GM18498 (cell line): Measurements from ENCODE around the gene LRCOL1.

Experiments
- ATAC-seq: cut with Tn5 transposase; IDR thresholded peaks from one replicate; pipeline ENCODE4 v1.9.1; 2021; ENCODE audit warnings: mild to moderate bottlenecking, moderate library complexity; ENCODE audit not compliant: unreplicated experiment

Gene LRCOL1

GRCh38 chr12:132637811-132638210, 27.4 kb upstream of the LRCOL1 start:
- no peak for ATAC-seq

DNA sequence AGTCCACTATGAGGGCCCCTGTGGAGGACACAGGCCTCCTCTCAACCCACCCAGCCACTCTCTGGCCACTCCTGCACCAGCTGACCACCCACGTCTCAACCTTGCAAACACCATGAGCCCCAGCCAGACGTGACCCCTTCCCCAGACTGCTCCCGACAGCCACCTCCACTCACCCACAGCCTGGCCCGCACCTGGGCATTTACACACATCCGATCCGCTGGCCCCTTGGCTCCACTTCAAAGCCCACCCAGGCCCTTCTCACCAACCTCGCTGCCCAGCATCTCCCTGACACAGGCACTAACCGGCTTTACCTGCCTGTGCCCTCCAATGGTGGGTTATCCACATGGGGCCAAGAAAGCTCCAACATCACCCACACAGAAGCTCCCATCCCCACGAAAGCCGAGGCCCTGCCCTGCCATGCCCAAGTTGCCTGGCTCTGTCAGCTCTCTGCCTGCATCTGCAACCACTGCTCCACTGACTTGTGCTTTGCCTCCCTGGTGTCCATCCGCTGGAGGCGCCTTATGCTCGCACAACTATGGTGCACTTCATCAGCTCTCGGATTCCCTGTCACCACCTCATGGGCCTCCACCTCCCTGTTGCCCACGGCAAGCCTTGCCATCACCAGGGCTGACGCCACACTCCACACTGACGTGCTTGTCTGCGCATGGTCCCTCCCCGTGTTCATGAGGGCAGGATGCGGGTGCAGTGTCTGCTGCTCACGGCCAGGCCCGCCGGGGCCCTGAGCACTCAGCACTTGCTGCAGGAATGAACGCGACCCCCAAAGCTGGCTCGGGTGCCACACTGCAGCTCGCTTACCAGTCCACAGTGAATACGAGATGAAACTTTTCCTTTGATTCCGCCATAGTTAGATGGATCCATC, 24.9 kb upstream of the LRCOL1 start:
- no peak for ATAC-seq

- ATAC-seq: no peak
These were observed 24.1 kb upstream of the LRCOL1 start for GRCh38 chr12:132634411-132634990.

GRCh38 chr12:132633901-132634300, 23.5 kb upstream of the LRCOL1 start:
- no peak for ATAC-seq

DNA sequence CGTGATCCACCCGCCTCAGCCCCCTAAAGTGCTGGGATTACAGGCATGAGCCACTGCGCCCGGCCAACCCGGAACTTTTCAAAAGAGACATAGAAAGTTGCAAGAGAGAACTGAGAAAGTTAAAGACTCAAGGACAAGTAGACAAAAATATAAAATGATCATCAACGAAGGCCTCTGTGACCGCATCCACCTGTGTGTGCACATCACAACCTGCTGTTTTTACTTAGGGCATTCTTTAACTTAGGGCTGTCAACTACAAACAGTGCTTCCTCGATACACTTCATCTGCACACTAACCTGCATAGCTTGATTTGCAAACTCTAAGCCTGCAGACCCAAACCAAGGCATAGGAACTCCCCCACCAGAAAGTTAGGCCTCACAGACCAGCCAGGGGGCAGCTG, 23.0 kb upstream of the LRCOL1 start:
- ATAC-seq: no peak

DNA sequence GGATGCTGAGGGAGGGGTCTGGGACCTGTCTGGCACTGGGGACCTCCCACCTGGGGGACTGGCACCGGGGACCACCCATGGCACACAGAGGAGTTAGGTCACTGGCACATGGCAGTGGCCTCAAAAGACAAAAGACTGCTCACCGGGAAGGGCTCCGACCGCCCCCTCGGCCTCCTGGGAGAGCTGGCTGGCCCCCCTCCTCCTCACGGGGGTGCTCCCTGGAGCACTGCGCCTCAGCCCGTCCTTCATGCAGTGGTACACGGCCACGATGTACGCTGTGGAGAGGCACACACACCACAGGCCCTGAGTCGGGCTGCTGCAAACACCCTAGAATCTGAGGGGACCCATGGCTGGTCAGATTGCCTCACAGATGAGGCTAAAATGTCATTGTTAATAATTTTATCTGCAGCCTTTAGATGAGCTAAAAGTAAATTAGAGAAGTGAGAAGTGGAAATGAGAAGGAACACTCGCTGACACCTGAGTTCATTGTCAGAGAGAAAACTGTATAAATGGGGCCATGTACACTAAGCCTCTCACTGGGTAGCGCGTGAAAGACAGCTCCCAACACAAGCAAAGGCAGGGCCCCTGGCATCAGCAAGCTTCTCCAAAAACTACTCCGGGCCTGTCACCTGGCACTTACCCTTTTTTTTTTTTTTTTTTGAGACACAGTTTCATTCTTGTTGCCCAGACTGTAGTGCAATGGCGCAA, 22.3 kb upstream of the LRCOL1 start:
- no peak for ATAC-seq

GRCh38 chr12:132631666-132632065, 21.3 kb upstream of the LRCOL1 start:
- ATAC-seq: no peak

DNA sequence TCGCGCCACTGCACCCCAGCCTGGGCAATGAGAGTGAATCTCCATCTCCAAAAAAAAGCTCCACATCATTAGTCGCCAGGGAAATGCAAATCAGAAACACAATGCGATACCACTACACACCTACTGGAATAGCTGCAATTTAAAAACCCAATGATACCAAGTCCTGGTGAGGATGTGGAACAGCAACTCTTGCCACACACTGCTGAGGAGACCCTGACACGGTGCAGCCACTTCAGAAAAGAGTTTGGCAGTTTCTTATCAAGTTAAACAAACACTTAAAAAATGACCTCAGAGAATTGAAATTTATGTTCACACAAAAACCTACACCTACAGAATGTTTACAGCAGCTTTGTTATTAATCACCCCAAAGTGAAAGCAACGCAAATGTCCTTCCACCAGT, 20.3 kb upstream of the LRCOL1 start:
- no peak for ATAC-seq

- ATAC-seq: no peak
These were observed 18.9 kb upstream of the LRCOL1 start for GRCh38 chr12:132629330-132629729.

DNA sequence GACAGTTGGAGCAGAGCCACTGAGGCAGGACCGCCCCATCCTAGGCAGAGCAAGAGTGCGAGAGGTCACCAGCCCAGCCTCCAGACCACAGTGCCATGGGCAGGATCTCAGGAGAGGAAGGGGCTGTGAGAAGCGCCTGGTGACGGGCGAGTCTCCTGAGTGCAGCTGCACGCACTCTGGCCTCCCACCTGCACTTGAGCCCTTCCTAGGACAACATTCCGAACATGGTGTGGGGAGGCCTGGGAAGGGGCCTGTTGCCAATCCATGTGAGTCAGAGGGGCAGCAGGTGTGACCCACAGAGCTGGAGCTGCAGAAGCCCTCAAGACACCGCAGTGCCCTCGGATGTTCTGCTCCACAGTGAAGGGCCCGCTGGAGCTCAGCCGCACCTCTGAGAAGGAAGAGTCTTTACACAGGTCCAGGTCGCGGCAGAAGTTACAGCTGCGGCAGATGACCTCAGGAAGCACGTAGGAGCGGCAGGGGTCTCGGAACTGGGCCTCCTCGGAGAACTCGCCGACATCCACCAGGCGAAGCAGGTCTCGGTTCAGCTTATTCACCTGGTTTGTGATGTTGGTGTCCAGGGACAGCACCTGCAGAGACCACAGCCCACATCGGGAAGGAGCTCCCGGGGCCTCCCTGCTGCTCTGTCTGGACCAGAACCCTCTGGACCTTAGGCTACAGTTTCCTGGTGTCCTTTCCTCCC, 15.5 kb upstream of the LRCOL1 start:
- ATAC-seq: no peak

DNA sequence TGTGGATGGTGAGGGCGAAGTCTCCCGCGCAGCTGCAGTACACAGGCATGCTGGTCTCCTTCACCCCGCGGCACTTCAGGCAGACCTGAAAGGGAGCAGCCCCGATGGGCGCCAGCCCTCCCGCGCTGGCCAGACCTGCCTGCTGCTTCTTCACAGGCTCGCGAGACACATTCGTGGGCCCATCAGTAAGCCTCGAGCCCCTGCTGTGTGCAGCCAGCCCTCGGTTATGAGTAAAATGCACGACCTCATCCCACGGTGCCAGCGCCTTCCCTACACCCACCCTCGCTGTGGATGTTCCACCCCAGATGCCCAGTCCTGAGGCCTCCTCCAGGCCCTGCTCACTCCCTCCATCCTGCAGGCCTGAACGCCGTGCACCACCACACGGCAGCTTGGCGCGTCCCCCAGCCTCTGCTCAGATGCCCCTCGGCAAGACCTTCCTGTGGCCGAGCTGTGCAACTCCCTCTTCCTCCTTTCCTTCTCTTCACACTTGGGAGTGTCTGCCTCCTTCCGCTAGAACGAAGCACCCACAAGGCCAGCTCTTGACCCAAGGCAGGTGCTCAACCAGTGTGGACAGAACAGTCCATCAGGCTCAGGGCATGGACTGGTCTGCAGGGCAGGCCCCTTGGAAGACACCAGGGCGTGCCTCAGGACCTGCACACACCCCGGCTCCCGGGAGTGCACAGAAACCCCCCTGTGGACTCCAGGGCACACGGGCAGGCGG, 14.7 kb upstream of the LRCOL1 start:
- ATAC-seq: no peak

GRCh38 chr12:132624186-132624855, 13.9 kb upstream of the LRCOL1 start:
- no peak for ATAC-seq

DNA sequence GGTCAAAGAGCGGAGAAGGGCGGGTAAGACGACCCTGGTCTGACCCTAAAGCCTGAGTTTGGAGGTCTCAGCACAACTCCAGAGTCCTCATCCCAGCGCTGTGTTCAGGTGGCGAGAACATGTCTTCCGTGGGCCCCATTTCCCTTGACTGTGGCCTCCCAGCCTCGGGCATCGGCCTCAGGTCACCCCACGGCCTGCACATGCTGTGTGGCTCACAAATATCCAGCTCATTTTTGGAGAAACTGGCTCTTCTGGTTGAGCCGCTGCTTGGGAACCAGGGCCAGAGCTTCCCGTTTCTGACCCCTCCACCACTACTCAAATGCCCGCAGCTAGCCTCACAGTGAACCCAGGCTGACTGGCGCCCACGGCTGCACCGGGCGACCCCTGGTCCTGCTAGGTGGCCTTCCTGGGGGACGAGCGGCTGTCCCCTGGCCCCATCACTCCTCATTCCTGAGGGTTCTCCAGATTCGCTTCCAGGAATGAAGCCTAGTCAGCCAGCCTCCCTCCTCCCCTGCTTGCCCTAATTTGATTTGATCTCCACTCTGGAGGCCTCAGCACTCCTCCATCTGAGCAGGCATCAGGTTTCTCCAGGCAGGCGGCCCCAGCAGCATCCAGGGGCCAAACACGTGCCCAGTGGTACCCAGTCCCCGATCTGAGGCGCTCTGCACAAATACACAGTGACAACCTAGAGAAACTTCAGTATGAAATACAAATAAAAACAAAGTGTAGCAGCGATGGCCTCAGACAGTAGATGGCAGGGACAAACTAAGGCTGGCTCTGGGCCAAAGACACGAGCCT, 12.9 kb upstream of the LRCOL1 start:
- ATAC-seq: no peak

DNA sequence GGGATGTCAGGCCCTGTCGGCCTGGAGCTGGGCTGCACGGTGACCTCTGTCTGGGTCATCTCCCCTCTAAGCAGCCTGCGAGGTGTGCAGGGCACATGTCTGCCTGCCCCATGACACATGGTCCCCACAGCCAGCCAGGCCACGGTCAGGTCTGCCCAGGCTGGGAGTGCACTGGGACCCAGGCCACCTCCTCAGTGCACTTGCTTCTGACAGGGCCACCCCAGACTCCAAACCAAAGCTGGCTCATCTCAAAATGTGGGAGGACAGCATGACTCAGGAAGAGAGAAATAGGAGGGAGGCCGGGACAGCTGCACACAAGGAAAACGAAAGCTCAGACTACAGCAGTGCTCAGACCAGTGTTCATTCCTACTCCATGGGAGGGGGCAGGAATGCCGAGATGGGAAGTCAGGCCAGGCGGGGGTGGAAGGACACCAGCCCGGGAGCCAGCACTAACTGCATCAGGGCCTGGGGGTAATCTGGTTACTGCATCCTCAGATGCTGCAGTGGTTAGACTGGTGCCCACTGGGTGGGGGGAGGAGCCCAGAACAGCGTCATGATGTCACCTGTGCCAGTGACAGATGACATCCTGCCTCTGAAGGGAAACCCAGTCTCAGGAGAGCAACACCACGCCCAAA, 12.2 kb upstream of the LRCOL1 start:
- no peak for ATAC-seq

- no peak for ATAC-seq
These were observed 11.5 kb upstream of the LRCOL1 start for GRCh38 chr12:132621657-132622435.

- ATAC-seq: no peak
These were observed 10.7 kb upstream of the LRCOL1 start for GRCh38 chr12:132620899-132621656.
